Activated CD4-positive, alpha-beta memory T cell treated with anti-CD3 and anti-CD28 coated beads for 36 hours (primary cell): Measurements from ENCODE around the gene HOXD12. TPM values are rescaled to one million over a fixed set of nuclear protein-coding genes. Genes with fewer than 3 reads are reported as not detected.

Experiments used
- microRNA-seq: library from miRNA; unstranded; fragments of <30 nt; microRNA quantifications from one replicate; pipeline ENCODE4 v1.2.0, GENCODE V29; 2022; ENCODE audit warnings: borderline number of aligned reads, borderline microRNAs expressed, borderline replicate concordance
- total RNA-seq, 2 experiments: library from RNA; stranded (reverse); gene quantifications; one replicate each; pipeline ENCODE4 v1.2.3, GENCODE V29; 2021

Gene HOXD12
- total RNA-seq, 2 experiments from 2014 or later: not detected

Small RNAs within 50 kb of the gene (microRNA-seq; reads per million reads assigned to microRNA genes)
- gene MIR10B: 1.6 reads per million

Other genes with a start within 250 kb of the HOXD12 start
- gene LNPK, start 97.5 kb upstream of the HOXD12 start, total RNA-seq: 10 to 100 TPM; 31.2 to 36.6 TPM
- gene EVX2, start 15.8 kb upstream of the HOXD12 start, total RNA-seq: not detected
- not detected for gene HOXD13, start 7.1 kb upstream of the HOXD12 start, total RNA-seq
- gene HOXD11, start 7.5 kb downstream of the HOXD12 start, total RNA-seq: not detected
- gene HOXD10, start 17.0 kb downstream of the HOXD12 start, total RNA-seq: not detected
- not detected for gene HOXD9, start 22.9 kb downstream of the HOXD12 start, total RNA-seq
- gene HOXD8, start 29.9 kb downstream of the HOXD12 start, total RNA-seq: not detected
- not detected for gene HOXD4, start 51.8 kb downstream of the HOXD12 start, total RNA-seq
- gene HOXD3, start 57.5 kb downstream of the HOXD12 start, total RNA-seq: not detected
- gene HOXD1, start 88.9 kb downstream of the HOXD12 start, total RNA-seq: not detected
- gene MTX2, start 169.6 kb downstream of the HOXD12 start, total RNA-seq: 10 to 100 TPM; 25.8 to 28.2 TPM